Frontal cortex (tissue), 4 donors: ENCODE results near the gene FRAT2. TPM values are rescaled to one million over a fixed set of nuclear protein-coding genes. Genes with fewer than 3 reads are reported as not detected.
"Not testable (repeated sequence)": the region's sequence is repeated elsewhere in the genome, so short reads cannot be mapped to it uniquely, and the experiment has no call there.

Source experiments
- DNase-seq, 2 donors: peaks; one replicate each; pipeline ENCODE4 v3.0.0; 2012; ENCODE audit warnings: low spot score in 2 of 2
- FAIRE-seq: peaks from 2 replicates; lab custom pipeline; 2012; peaks lifted over from hg19 to GRCh38; lab: Jason Lieb, UNC
- small RNA-seq: library from RNA; depleted of rRNA; stranded (forward); fragments of <200 nt; gene quantifications from one replicate; pipeline ENCODE3, GENCODE V24; 2014
- total RNA-seq: library from RNA; depleted of rRNA; stranded (reverse); fragments of >200 nt; gene quantifications from one replicate; pipeline ENCODE4 v1.2.3, GENCODE V29; 2014
- donor health status: control.
- donor health status: control.
- donor health status: control.

The FRAT2 gene
- total RNA-seq, 1 donor from 2014 or later, result 17.1 TPM

DNA sequence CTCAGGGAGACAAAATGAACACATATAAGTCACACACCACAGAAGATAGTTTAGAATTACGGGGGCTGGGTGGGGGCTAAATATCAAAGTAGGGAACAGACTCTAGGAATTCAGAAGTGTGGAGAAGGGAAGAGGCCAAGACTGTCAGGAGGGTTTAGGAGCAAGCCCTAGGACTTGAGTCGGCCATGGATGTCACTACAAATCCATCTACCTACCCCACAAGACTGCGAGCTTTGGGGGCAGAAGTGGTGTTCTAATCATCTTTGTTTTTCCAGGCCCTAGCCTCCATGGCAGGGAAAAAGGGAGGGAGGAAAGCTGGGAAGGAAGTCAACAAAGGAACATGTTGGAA, 36.3 kb downstream of the FRAT2 start:
- FAIRE-seq (no peak), DNase-seq (no peak)

DNA sequence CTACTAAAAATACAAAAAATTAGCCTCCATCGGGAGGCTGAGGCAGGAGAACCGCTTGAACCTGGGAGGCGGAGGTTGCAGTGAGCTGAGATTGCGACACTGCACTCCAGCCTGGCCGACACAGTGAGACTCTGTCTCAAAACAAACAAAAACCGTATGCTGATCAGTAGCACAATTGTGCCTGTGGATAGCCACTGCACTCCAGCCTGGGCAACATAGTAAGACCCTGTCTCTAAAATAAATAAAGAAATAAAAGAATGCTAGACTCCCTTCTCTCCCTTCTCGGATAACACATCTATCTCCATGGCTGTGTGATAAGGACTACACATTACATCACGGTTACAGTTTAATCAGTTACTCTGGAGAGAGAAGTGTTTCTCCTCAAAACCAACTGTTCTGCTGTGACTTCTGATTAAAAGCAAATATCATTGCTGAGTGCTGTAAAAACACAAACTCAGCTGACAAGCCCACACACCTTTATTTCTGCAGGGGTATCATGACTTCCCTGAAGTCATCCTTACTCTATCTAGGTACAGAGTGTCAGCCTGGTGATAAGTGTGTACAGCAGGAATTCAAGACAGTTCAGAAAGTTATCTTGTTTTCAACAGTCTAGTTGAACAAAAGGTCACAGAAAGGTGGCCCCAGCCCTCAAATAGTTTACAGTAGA, 36.8 kb downstream of the FRAT2 start:
- no peak for FAIRE-seq
- no peak for DNase-seq

DNA sequence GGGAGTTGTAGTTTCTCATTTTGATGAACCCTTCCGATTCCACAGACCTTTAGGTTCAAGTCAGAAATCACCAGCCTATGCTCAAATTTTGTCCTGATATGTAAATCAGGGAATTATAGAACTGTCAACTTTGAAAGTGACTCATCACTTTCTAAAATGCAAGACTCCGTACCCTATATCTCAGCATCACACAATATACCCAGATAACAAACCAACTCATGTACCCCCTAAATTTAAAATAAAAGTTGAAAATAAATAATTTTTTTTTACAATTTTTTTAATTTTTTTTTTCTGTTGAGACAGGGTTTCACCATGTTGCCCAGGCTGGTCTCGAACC, 41.7 kb downstream of the FRAT2 start:
- FAIRE-seq, result no peak

DNA sequence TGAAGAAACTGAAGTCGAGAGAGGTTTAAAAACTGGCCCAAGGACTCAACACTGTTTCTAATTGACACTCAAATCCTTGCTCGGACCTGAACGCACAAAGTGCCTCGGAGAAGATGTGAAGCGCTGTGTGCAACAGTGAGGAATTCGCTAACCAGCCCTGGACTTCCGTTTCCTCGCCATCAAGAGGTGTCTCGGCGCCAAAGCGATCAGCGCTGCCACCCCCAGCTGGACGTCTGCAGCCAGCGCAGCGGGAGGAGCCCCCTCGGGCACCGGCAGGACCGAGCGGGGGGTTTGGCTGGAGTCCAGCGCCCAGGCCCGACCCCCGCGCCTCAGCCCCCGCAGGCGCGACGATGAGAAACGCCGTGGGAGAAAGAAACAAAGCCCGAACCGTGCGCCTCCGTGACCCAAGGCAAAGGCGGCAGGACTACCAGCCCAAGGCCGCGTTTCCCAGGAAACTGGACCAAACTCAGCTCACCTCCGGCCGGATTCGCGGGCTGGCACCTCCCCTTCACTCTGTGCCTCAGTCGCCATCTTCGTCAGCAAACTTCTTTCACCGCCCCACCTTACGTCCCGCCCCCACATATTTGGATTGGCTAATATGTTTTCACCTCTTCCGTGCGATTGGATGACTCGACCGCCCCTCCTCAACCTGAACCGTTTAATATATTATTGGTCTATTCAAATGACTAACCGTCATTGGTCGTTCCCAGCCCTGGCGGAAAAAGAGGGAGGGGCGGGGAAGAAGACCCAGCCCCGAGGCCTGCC, 42.2 kb downstream of the FRAT2 start, which contains the start of gene ARHGAP19:
Gene ARHGAP19, minus strand, starts transcription at position 541 of the 765 bp plus-strand sequence. Its CDS starts 10 bp downstream, at position 531.
- peak; percentile 97 for FAIRE-seq

More for the DNA sequence above, 41.7 kb downstream of the FRAT2 start:
- DNase-seq, result no peak

DNA sequence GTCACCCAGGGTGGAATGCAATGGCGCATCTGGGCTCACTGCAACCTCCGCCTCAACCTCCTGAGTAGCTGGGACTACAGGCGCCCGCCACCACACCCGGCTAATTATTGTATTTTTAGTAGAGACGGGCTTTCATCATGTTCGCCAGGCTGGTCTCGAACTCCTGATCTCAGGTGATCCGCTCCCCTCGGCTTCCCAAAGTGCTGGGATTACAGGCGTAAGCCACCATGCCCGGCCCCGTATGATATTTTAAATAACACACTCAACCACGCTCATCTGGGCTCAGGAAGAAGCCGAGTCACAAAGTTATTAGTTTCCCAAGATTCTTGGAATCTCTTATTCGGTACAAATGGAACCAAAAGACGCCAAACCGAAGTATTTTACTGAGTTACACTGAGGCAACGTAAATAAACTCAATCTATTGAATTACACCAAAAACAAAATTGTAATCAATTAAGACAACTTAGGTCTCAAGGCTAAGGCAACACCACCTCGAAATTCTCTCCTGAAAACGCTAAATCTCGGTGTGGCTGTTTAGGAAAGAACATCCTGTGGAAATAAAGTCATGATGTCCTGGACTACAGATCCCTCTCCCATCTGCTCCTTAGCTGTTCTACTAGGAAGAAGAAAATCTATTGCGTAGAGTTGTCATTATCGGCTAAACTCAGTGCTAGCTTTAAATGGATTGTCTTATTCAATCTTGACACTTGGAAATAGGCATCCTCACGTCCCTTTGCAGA, 43.0 kb downstream of the FRAT2 start:
- DNase-seq (peak in 1 of 2 donors; percentile 9), FAIRE-seq (no peak)

More for the DNA sequence above, 42.2 kb downstream of the FRAT2 start, which contains the start of gene ARHGAP19:
- peak; percentile 86 to 91 for DNase-seq

DNA sequence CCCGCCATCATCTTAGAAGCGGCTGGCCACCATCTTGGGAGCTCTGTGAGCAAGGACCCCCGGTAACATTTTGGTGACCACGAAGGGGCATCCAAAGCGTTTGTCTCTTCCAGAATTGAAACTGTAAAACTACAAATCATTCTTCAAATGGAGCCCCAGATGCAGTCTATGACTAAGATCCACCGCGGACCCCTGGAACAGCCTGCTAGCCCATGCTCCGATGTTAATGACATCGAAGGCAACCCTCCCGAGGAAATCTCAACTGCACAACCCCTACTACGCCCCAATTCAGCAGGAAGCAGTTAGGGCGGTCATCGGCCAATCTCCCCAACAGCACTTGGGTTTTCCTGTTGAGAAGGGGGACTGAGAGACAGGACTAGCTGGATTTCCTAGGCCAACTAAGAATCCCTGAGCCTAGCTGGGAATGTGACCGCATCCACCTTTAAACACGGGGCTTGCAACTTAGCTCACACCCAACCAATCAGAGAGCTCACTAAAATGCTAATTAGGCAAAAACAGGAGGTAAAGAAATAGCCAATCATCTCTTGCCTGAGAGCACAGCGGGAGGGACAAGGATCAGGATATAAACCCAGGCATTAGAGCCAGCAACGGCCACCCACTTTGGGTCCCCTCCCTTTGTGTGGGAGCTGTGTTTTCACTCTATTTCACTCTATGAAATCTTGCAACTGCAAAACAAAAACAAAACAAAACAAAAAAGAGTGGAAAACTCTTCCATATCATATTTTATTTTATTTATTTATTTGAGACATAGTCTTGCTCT, 43.8 kb downstream of the FRAT2 start:
- FAIRE-seq, DNase-seq: not testable (repeated sequence)

DNA sequence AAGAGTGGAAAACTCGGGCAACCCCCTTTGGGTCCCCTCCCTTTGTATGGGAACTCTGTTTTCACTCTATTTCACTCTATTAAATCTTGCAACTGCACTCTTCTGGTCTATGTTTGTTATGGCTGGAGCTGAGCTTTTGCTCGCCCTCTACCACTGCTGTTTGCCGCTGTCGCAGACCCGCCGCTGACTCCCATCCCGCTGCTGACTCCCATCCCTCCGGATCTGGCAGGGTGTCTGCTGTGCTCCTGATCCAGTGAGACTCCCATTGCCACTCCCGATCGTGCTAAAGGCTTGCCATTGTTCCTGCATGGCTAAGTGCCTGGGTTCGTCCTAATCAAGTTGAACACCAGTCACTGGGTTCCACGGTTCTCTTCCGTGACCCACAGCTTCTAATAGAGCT, 44.5 kb downstream of the FRAT2 start:
- not testable (repeated sequence) for FAIRE-seq, DNase-seq

Small RNA genes lying within 50 kb of the gene (small RNA-seq; reads per million reads assigned to genes)
- gene RF00017, result not detected

Other genes starting within 250 kb of the FRAT2 start
- 48.9 TPM for gene SLIT1, start 148.8 kb downstream of the FRAT2 start, total RNA-seq
- 7.7 TPM for gene ARHGAP19, start 42.1 kb downstream of the FRAT2 start, total RNA-seq
- gene FRAT1, start 15.5 kb downstream of the FRAT2 start, total RNA-seq, result 4.9 TPM
- 11.8 TPM for gene RRP12, start 66.6 kb upstream of the FRAT2 start, total RNA-seq
- 143 TPM for gene PGAM1, start 91.5 kb upstream of the FRAT2 start, total RNA-seq
- 52.6 TPM for gene EXOSC1, start 111.3 kb upstream of the FRAT2 start, total RNA-seq
- gene ZDHHC16, start 111.4 kb upstream of the FRAT2 start, total RNA-seq, result 22.0 TPM
- 44.0 TPM for gene MMS19, start 163.7 kb upstream of the FRAT2 start, total RNA-seq
- gene UBTD1, start 164.2 kb upstream of the FRAT2 start, total RNA-seq, result 1.6 TPM
- gene ANKRD2, start 238.1 kb upstream of the FRAT2 start, total RNA-seq, result not detected
- gene HOGA1, start 249.7 kb upstream of the FRAT2 start, total RNA-seq, result 0.41 TPM